GM23338 (cell line): ENCODE results near the gene INO80C. TPM values are rescaled to one million over a fixed set of nuclear protein-coding genes. Genes with fewer than 3 reads are reported as not detected.

Experiments
- ATAC-seq: fragments of 200-7000 bp; cut with Tn5 transposase; 3 replicates; pipeline ENCODE4 v1.9.1; 2020
- DNase-seq: peaks from one replicate; pipeline ENCODE4 v3.0.0-alpha.2; 2015; ENCODE audit warnings: low spot score
- H2AFZ ChIP-seq: fragments of 200-600 bp; sonication (generic); 2 replicates; pipeline ENCODE4 v1.8.0; 2016; ENCODE audit warnings: antibody characterized with exemption, mild to moderate bottlenecking, moderate library complexity
- H3F3A ChIP-seq: fragments of 200-600 bp; sonication (generic); replicated peaks from 2 replicates; pipeline ENCODE4 v1.8.0; 2017; ENCODE audit warnings: antibody characterized with exemption, mixed run types, low read depth
- H3K27ac ChIP-seq: fragments of 200-600 bp; sonication (generic); 2 replicates; pipeline ENCODE4 v1.6.1; 2016; ENCODE audit warnings: low read depth
- H3K27me3 ChIP-seq: fragments of 200-600 bp; sonication (generic); 2 replicates; pipeline ENCODE4 v1.8.0; 2016; ENCODE audit warnings: mild to moderate bottlenecking, mixed run types, moderate library complexity; ENCODE audit not compliant: insufficient read depth
- H3K36me3 ChIP-seq: fragments of 200-600 bp; sonication (generic); 2 replicates; pipeline ENCODE4 v1.8.0; 2016; ENCODE audit warnings: mild to moderate bottlenecking; ENCODE audit not compliant: insufficient read depth
- H3K4me1 ChIP-seq: fragments of 200-600 bp; sonication (generic); 2 replicates; pipeline ENCODE4 v1.8.0; 2016; ENCODE audit warnings: mild to moderate bottlenecking, moderate library complexity; ENCODE audit not compliant: insufficient read depth
- H3K4me2 ChIP-seq: fragments of 200-600 bp; sonication (generic); 2 replicates; pipeline ENCODE4 v1.7.1; 2017; ENCODE audit warnings: mixed run types
- H3K4me3 ChIP-seq: fragments of 200-600 bp; sonication (generic); 2 replicates; pipeline ENCODE4 v1.6.1; 2016; ENCODE audit warnings: mixed run types
- H3K79me2 ChIP-seq: fragments of 200-600 bp; sonication (generic); replicated peaks from 2 replicates; pipeline ENCODE4 v1.8.0; 2017; ENCODE audit warnings: mild to moderate bottlenecking; ENCODE audit not compliant: insufficient read depth
- H3K9me2 ChIP-seq: fragments of 200-600 bp; sonication (generic); 2 replicates; pipeline ENCODE4 v1.8.0; 2017; ENCODE audit not compliant: insufficient read depth
- H4K20me1 ChIP-seq: fragments of 200-600 bp; sonication (generic); replicated peaks from 2 replicates; pipeline ENCODE4 v1.8.0; 2017; ENCODE audit warnings: mild to moderate bottlenecking; ENCODE audit not compliant: insufficient read depth
- H3K27ac Mint-ChIP-seq: 2 replicates; pipeline ENCODE4 v1.8.0; 2020; ENCODE audit warnings: inconsistent platforms, mild to moderate bottlenecking, moderate library complexity, mixed read lengths
- H3K27me3 Mint-ChIP-seq: 3 replicates; pipeline ENCODE4 v1.8.0; 2022; ENCODE audit warnings: low read depth, mild to moderate bottlenecking, moderate library complexity, mixed read lengths, inconsistent platforms; ENCODE audit not compliant: insufficient read depth, poor library complexity
- H3K36me3 Mint-ChIP-seq: 3 replicates; pipeline ENCODE4 v1.8.0; 2021; ENCODE audit warnings: low read depth, mild to moderate bottlenecking, inconsistent platforms, moderate library complexity, mixed read lengths
- H3K4me1 Mint-ChIP-seq: 3 replicates; pipeline ENCODE4 v1.8.0; 2020; ENCODE audit warnings: mild to moderate bottlenecking, inconsistent platforms, mixed read lengths
- H3K4me3 Mint-ChIP-seq: 3 replicates; pipeline ENCODE4 v1.8.0; 2021; ENCODE audit warnings: moderate library complexity, mild to moderate bottlenecking, inconsistent platforms, mixed read lengths
- H3K9me3 Mint-ChIP-seq: 3 replicates; pipeline ENCODE4 v1.8.0; 2020; ENCODE audit warnings: moderate library complexity, mild to moderate bottlenecking, inconsistent platforms, mixed read lengths
- CREB1 ChIP-seq: fragments of 250-450 bp; sonication (Bioruptor Pico); IDR thresholded peaks from 2 replicates; pipeline ENCODE4 v1.5.0; 2020; ENCODE audit warnings: low read depth, mild to moderate bottlenecking, moderate library complexity
- EZH2 ChIP-seq: fragments of 200-600 bp; sonication (generic); IDR thresholded peaks from one replicate; pipeline ENCODE4 v1.8.0; 2017; ENCODE audit warnings: antibody characterized with exemption, mild to moderate bottlenecking, low read depth; ENCODE audit not compliant: unreplicated experiment
- JUNB ChIP-seq: IDR thresholded peaks from one replicate; pipeline ENCODE4 v1.6.1; 2016; ENCODE audit warnings: antibody characterized with exemption; ENCODE audit not compliant: unreplicated experiment
- NANOG ChIP-seq: IDR thresholded peaks from 2 replicates; pipeline ENCODE4 v1.6.1; 2016; ENCODE audit warnings: antibody characterized with exemption, borderline replicate concordance
- POLR2AphosphoS5 ChIP-seq: IDR thresholded peaks from 2 replicates; pipeline ENCODE4 v1.6.1; 2016; ENCODE audit warnings: antibody characterized with exemption, low read depth
- ZNF114 ChIP-seq: fragments of 250-450 bp; sonication (Bioruptor Pico); IDR thresholded peaks from 2 replicates; pipeline ENCODE4 v1.5.0; 2020; ENCODE audit warnings: mild to moderate bottlenecking, moderate library complexity
- ZNF331 ChIP-seq: fragments of 250-450 bp; sonication (Bioruptor Pico); IDR thresholded peaks from 2 replicates; pipeline ENCODE4 v1.5.0; 2020; ENCODE audit warnings: low read depth, mild to moderate bottlenecking, moderate library complexity
- polyA plus RNA-seq: library from polyadenylated mRNA; unstranded; fragments of >200 nt; fragmentation: Nextera tagmentation; extraction: Ambion mirVana; gene quantifications from 2 replicates; pipeline ENCODE4 v1.2.1, GENCODE V29; 2016
- total RNA-seq: library from RNA; depleted of rRNA; stranded (reverse); fragments of >200 nt; shearing (Covaris generic); gene quantifications from 2 replicates; pipeline ENCODE4 v1.2.3, GENCODE V29; 2014
- TF ChIP-seq, protein P1 (sequence below), 2 experiments: fragments of 200-600 bp in 1 of 2; sonication (generic) in 1 of 2; conservative IDR thresholded peaks; 2 replicates each; pipeline versions ENCODE4 v1.5.1 to v1.6.1; 2016 to 2017; ENCODE audit warnings: antibody characterized with exemption in 2 of 2, low read depth in 2 of 2, mild to moderate bottlenecking in 2 of 2, moderate library complexity in 1 of 2
- TF ChIP-seq, protein P2 (sequence below): IDR thresholded peaks from one replicate; pipeline ENCODE4 v1.6.1; 2018; ENCODE audit warnings: antibody characterized with exemption; ENCODE audit not compliant: unreplicated experiment

The INO80C gene
- total and polyA plus RNA-seq, 2 experiments from 2014 or later = 16.3 to 52.3 TPM

DNA sequence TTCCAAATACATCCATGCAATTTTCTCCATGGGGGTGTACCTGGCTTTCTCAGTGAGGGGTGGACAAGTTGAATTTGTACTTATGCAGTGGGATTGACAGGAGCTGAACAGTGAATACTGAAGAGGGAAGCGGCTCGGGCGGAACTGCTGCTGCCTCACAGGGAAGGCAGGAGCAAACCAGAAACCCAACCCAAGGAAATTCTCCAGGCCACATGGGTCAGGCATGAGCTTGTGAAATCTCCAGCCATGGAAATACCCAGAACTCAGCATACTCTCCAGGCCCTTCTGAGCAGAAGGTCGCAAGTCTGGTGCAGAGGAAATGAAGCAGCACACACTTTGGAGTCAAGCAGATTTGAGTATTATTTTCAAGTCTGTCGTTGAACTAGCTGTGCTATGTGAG lies 26.5 kb upstream of the INO80C start (continued):
- TF ChIP-seq ZNF114 (no peak), ZNF331 (CRISPR knock-in tag) (no peak)
- TF ChIP-seq, protein P1, sequence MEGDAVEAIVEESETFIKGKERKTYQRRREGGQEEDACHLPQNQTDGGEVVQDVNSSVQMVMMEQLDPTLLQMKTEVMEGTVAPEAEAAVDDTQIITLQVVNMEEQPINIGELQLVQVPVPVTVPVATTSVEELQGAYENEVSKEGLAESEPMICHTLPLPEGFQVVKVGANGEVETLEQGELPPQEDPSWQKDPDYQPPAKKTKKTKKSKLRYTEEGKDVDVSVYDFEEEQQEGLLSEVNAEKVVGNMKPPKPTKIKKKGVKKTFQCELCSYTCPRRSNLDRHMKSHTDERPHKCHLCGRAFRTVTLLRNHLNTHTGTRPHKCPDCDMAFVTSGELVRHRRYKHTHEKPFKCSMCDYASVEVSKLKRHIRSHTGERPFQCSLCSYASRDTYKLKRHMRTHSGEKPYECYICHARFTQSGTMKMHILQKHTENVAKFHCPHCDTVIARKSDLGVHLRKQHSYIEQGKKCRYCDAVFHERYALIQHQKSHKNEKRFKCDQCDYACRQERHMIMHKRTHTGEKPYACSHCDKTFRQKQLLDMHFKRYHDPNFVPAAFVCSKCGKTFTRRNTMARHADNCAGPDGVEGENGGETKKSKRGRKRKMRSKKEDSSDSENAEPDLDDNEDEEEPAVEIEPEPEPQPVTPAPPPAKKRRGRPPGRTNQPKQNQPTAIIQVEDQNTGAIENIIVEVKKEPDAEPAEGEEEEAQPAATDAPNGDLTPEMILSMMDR (conservative IDR thresholded peaks at IDR 0.05; ENCODE audit: low read depth in 2 of 2) = no peak

DNA sequence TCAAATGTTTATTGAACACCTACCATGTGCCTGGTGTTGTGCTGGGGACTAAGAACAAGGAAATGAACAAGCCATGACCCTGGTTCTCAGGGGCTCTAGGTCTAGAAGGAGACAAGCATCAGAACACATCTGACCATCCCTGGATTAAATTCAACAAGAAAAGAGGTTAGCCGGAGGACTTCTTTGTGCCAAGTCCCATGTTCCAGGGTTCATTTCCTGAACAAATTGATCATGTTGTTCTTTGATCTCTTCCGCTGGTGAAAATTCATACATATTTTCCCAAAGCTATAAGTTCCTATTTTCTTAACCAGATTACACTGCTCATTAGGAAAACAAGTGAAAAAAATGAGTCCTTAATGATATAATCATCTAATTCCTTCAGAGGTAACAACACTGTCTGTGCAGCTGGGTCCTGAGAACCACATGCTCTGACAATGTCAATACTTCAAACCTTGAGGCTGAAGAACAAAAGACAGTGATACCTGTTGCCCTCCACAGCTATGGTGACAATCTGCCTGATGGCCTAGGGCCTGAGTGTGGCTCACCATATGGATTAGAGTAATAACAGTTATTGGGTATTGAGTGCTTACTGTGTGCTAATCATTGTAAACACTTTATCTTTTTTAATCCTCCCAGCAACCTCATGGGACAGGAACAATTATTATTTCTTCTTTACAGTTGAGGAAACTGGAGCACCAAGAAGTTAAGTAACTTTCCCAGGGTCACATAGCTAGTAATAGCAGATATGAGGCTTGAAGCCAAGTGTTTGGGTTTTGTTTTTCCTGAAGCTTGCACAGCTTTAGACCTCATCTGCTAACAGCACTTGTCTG lies 24.6 kb upstream of the INO80C start:
- H3K27me3 Mint-ChIP-seq = peaks cover 4% of the 10 kb centered on the region
- no peaks in the 10 kb centered on the region for H3K36me3 Mint-ChIP-seq
- no peaks in the 10 kb centered on the region for H4K20me1 ChIP-seq
- no peak overlapping the region for H3K4me3 Mint-ChIP-seq
- H3K4me2 ChIP-seq = no peak overlapping the region
- H3F3A ChIP-seq = no peaks in the 10 kb centered on the region
- H3K9me3 Mint-ChIP-seq = no peaks in the 10 kb centered on the region
- no peak for ATAC-seq
- no peak overlapping the region for H3K27ac ChIP-seq
- H3K4me3 ChIP-seq = no peak overlapping the region
- H3K27ac Mint-ChIP-seq = no peak overlapping the region
- no peak for DNase-seq
- no peak overlapping the region for H2AFZ ChIP-seq
- no peaks in the 10 kb centered on the region for H3K36me3 ChIP-seq
- H3K27me3 ChIP-seq = no peaks in the 10 kb centered on the region
- H3K79me2 ChIP-seq = no peaks in the 10 kb centered on the region
- H3K4me1 ChIP-seq = peaks cover 23% of the 10 kb centered on the region
- H3K4me1 Mint-ChIP-seq = peaks cover 27% of the 10 kb centered on the region
- 0 out of 2 replicates have a peak, but pooled peaks cover 10% of the 10 kb centered on the region for H3K9me2 ChIP-seq
- no peak for TF ChIP-seq ZNF331 (CRISPR knock-in tag)
- TF ChIP-seq EZH2 = no peak
- TF ChIP-seq, protein P1 (conservative IDR thresholded peaks at IDR 0.05; ENCODE audit: low read depth in 2 of 2) = no peak
- TF ChIP-seq CREB1 (CRISPR knock-in tag) = no peak
- TF ChIP-seq POLR2AphosphoS5 = no peak
- no peak for TF ChIP-seq NANOG
- no peak for TF ChIP-seq ZNF114
- TF ChIP-seq JUNB = no peak
- TF ChIP-seq, protein P2, sequence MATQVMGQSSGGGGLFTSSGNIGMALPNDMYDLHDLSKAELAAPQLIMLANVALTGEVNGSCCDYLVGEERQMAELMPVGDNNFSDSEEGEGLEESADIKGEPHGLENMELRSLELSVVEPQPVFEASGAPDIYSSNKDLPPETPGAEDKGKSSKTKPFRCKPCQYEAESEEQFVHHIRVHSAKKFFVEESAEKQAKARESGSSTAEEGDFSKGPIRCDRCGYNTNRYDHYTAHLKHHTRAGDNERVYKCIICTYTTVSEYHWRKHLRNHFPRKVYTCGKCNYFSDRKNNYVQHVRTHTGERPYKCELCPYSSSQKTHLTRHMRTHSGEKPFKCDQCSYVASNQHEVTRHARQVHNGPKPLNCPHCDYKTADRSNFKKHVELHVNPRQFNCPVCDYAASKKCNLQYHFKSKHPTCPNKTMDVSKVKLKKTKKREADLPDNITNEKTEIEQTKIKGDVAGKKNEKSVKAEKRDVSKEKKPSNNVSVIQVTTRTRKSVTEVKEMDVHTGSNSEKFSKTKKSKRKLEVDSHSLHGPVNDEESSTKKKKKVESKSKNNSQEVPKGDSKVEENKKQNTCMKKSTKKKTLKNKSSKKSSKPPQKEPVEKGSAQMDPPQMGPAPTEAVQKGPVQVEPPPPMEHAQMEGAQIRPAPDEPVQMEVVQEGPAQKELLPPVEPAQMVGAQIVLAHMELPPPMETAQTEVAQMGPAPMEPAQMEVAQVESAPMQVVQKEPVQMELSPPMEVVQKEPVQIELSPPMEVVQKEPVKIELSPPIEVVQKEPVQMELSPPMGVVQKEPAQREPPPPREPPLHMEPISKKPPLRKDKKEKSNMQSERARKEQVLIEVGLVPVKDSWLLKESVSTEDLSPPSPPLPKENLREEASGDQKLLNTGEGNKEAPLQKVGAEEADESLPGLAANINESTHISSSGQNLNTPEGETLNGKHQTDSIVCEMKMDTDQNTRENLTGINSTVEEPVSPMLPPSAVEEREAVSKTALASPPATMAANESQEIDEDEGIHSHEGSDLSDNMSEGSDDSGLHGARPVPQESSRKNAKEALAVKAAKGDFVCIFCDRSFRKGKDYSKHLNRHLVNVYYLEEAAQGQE = no peak
